ENCODE measurements around the gene UPF3A.

DNA sequence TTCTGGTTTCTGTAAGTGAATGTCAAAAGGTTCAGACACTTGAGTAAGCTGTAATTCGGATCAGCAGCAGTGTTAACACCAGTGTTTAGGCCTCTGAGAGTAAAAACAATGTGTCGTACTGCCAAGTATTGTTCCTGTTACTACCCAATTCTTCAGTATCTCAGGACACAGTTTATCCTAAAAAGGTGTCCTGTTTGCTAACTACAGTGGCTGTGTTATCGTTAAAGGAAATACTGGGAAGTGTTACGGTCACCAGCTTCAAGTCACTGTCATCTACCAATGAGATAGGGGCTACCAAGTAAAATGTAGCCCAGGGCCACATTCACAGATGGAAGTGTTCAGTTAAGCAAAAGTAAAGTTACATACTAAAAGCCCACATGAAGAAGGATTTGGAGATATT lies 2.3 kb upstream of the UPF3A start:
- TF ChIP-seq, protein P1, sequence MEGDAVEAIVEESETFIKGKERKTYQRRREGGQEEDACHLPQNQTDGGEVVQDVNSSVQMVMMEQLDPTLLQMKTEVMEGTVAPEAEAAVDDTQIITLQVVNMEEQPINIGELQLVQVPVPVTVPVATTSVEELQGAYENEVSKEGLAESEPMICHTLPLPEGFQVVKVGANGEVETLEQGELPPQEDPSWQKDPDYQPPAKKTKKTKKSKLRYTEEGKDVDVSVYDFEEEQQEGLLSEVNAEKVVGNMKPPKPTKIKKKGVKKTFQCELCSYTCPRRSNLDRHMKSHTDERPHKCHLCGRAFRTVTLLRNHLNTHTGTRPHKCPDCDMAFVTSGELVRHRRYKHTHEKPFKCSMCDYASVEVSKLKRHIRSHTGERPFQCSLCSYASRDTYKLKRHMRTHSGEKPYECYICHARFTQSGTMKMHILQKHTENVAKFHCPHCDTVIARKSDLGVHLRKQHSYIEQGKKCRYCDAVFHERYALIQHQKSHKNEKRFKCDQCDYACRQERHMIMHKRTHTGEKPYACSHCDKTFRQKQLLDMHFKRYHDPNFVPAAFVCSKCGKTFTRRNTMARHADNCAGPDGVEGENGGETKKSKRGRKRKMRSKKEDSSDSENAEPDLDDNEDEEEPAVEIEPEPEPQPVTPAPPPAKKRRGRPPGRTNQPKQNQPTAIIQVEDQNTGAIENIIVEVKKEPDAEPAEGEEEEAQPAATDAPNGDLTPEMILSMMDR (IDR thresholded peaks at IDR 0.05; ENCODE audit: low read depth, low read length) = no peak
- TF ChIP-seq EZH2phosphoT487 (IDR thresholded peaks at IDR 0.05; ENCODE audit: low read depth) = no peak
